Body of pancreas (tissue), 4 donors: Measurements from ENCODE around the gene CCDC30. TPM values are rescaled to one million over a fixed set of nuclear protein-coding genes. Genes with fewer than 3 reads are reported as not detected.

Experiments
- ATAC-seq: fragments of 150-250 bp; one replicate; pipeline ENCODE4 v1.9.1; 2016
- DNase-seq, 4 donors: peaks; one replicate each; pipeline ENCODE4 v3.0.0-alpha.2; 2019
- H3K27ac ChIP-seq, 4 donors: fragments of 200-600 bp; sonication (generic); 1 replicate in 3 of 4; 2 replicates in 1 of 4; pipeline versions ENCODE4 v1.5.1 to v1.6.1; 2016 to 2019; ENCODE audit warnings: mild to moderate bottlenecking in 1 of 4, mixed read lengths in 1 of 4, moderate library complexity in 1 of 4
- H3K27me3 ChIP-seq, 2 donors: fragments of 200-600 bp; sonication (generic); one replicate each; pipeline ENCODE4 v1.6.0; 2016; ENCODE audit warnings: mild to moderate bottlenecking in 1 of 2
- H3K36me3 ChIP-seq, 2 donors: fragments of 200-600 bp; sonication (generic); replicated peaks in 1 of 2; 2 replicates each; pipeline ENCODE4 v1.5.1; 2016; ENCODE audit warnings: low read depth in 2 of 2; ENCODE audit not compliant: insufficient read depth in 1 of 2
- H3K4me1 ChIP-seq: fragments of 200-600 bp; sonication (generic); one replicate; pipeline ENCODE4 v1.6.0; 2016
- H3K4me3 ChIP-seq, 2 donors: fragments of 200-600 bp; sonication (generic); 1 replicate in 1 of 2; 2 replicates in 1 of 2; pipeline ENCODE4 v1.5.1; 2016 to 2019
- H3K9me3 ChIP-seq, 3 donors: fragments of 200-600 bp; sonication (generic); 1 replicate in 2 of 3; 2 replicates in 1 of 3; pipeline ENCODE4 v1.5.1; 2016
- CTCF ChIP-seq, 7 experiments: fragments of 450-650 bp in 4 of 7; fragments of 200-600 bp in 3 of 7; sonication (generic) in 3 of 7; IDR thresholded peaks; one replicate each; pipeline ENCODE4 v1.5.1; 2016 to 2019; ENCODE audit warnings: antibody characterized with exemption in 7 of 7
- POLR2A ChIP-seq, 3 donors: fragments of 450-650 bp; IDR thresholded peaks; one replicate each; pipeline ENCODE4 v1.6.1; 2016; ENCODE audit warnings: antibody characterized with exemption in 3 of 3, mild to moderate bottlenecking in 2 of 3
- WGBS, 2 donors: methylation state at CpG; one replicate each; pipeline ENCODE4 v1.1.5; 2017; 5-methylcytosine and 5-hydroxymethylcytosine counted together
- intact Hi-C: fragments of 100-400 bp; cut with DNase I; formaldehyde crosslinking; loops from one replicate; pipeline ENCODE4 v1.15.1; 2023
- total RNA-seq, 2 donors: library from RNA; depleted of rRNA; stranded (reverse); fragments of >200 nt; gene quantifications; one replicate each; pipeline ENCODE4 v1.1.0, GENCODE V29; 2016

Gene CCDC30
- total RNA-seq, 2 donors from 2014 or later, result 2.3 to 8.9 TPM

- 48 to 62% methylated on average over 4 to 5 of the region's 5 CpGs for WGBS, 2 donors
- Histone ChIP-seq H3K27me3 (no peaks in the 10 kb centered on the region), H3K4me3 (no peak overlapping the region), H3K9me3 (no peaks in the 10 kb centered on the region), H3K36me3 (no peaks in the 10 kb centered on the region), H3K27ac (no peak overlapping the region), H3K4me1 (peaks cover 74% of the 10 kb centered on the region)
- ATAC-seq (no peak), DNase-seq (no peak)
- intact Hi-C loops, result no loop called here
- TF ChIP-seq POLR2A (IDR thresholded peaks at IDR 0.05) (no peak), CTCF (IDR thresholded peaks at IDR 0.05) (no peak)
Measured at GRCh38 chr1:42684139-42684538, 221.1 kb downstream of the CCDC30 start.

- ATAC-seq (no peak), DNase-seq (no peak)
- 84 to 89% methylated on average over 4 of the region's 4 CpGs for WGBS, 2 donors
- intact Hi-C loops, result no loop called here
- H3K4me1 ChIP-seq, result peaks cover 79% of the 10 kb centered on the region
- no peak overlapping the region for H3K4me3 ChIP-seq
- no peak overlapping the region for H3K27ac ChIP-seq
- H3K36me3 ChIP-seq, result no peaks in the 10 kb centered on the region
- no peak for TF ChIP-seq POLR2A (IDR thresholded peaks at IDR 0.05)
- TF ChIP-seq CTCF (IDR thresholded peaks at IDR 0.05), result no peak
- H3K27me3 ChIP-seq, result no peaks in the 10 kb centered on the region
- no peaks in the 10 kb centered on the region for H3K9me3 ChIP-seq
Measured at GRCh38 chr1:42686418-42686817, 223.3 kb downstream of the CCDC30 start.

GRCh38 chr1:42689912-42690311 lies 226.8 kb downstream of the CCDC30 start:
- Histone ChIP-seq H3K9me3 (no peaks in the 10 kb centered on the region), H3K4me3 (no peak overlapping the region), H3K27ac (peak overlapping the region in 1 of 4 donors; percentile 17), H3K36me3 (no peaks in the 10 kb centered on the region), H3K27me3 (no peaks in the 10 kb centered on the region), H3K4me1 (peaks cover 90% of the 10 kb centered on the region)
- WGBS, 2 donors, result 83 to 94% methylated on average over 3 of the region's 3 CpGs
- ATAC-seq, result no peak
- intact Hi-C loops, result no loop called here
- DNase-seq, result no peak
- TF ChIP-seq CTCF (IDR thresholded peaks at IDR 0.05) (no peak), POLR2A (IDR thresholded peaks at IDR 0.05) (no peak)

- WGBS, 2 donors, result 86% methylated on average over 1 of the region's 1 CpG
- H3K4me3 ChIP-seq, result no peak overlapping the region
- no peaks in the 10 kb centered on the region for H3K9me3 ChIP-seq
- H3K27me3 ChIP-seq, result no peaks in the 10 kb centered on the region
- H3K36me3 ChIP-seq, result no peaks in the 10 kb centered on the region
- intact Hi-C loops, result no loop called here
- peaks cover 82% of the 10 kb centered on the region for H3K4me1 ChIP-seq
- DNase-seq (peak in 1 of 4 donors; percentile 14), ATAC-seq (no peak)
- no peak for TF ChIP-seq POLR2A (IDR thresholded peaks at IDR 0.05)
- peak in 2 of 7 experiments; percentile 7 to 17 for TF ChIP-seq CTCF (IDR thresholded peaks at IDR 0.05)
- H3K27ac ChIP-seq, result peak overlapping the region in 1 of 4 donors; percentile 17
Measured at GRCh38 chr1:42690477-42691156, 227.5 kb downstream of the CCDC30 start.

- Histone ChIP-seq H3K9me3 (no peaks in the 10 kb centered on the region), H3K4me3 (no peak overlapping the region), H3K27ac (peak overlapping the region in 1 of 4 donors; percentile 3), H3K27me3 (no peaks in the 10 kb centered on the region), H3K36me3 (no peaks in the 10 kb centered on the region), H3K4me1 (peaks cover 77% of the 10 kb centered on the region)
- TF ChIP-seq POLR2A (IDR thresholded peaks at IDR 0.05), result no peak
- TF ChIP-seq CTCF (IDR thresholded peaks at IDR 0.05), result no peak
- 62 to 66% methylated on average over 4 of the region's 4 CpGs for WGBS, 2 donors
- no peak for ATAC-seq
- intact Hi-C loops, result no loop called here
- DNase-seq, result no peak
Measured at GRCh38 chr1:42691157-42691498, 228.0 kb downstream of the CCDC30 start.
